ENCODE results near the gene CS.

The CS gene

GRCh38 chr12:56321027-56321426 lies 20.9 kb upstream of the CS start:
- no peak for TF ChIP-seq CTCF (IDR thresholded peaks at IDR 0.05)
- H3K4me2 ChIP-seq (ENCODE audit: low read length) = no peak overlapping the region
- H2AFZ ChIP-seq = no peak overlapping the region
- H3K36me3 ChIP-seq (ENCODE audit: control insufficient read depth, insufficient read depth, low read length) = no peaks in the 10 kb centered on the region
- no peaks in the 10 kb centered on the region for H3K79me2 ChIP-seq
- no peaks in the 10 kb centered on the region for H3K9me3 ChIP-seq (ENCODE audit: control insufficient read depth, low read length)
- H3K4me1 ChIP-seq = peaks cover 3% of the 10 kb centered on the region
- no peaks in the 10 kb centered on the region for H3K27me3 ChIP-seq (ENCODE audit: control insufficient read depth, insufficient read depth, low read length)
- no peak overlapping the region for H3K27ac ChIP-seq
- H3K9ac ChIP-seq = no peak overlapping the region
- H3K4me3 ChIP-seq (ENCODE audit: low read depth, low read length) = no peak overlapping the region

- Histone ChIP-seq H3K27ac (no peak overlapping the region), H3K79me2 (peaks cover 10% of the 10 kb centered on the region), H3K4me1 (peaks cover 10% of the 10 kb centered on the region), H3K36me3 (ENCODE audit: control insufficient read depth, insufficient read depth, low read length) (no peaks in the 10 kb centered on the region), H3K9ac (no peak overlapping the region), H3K4me3 (ENCODE audit: low read depth, low read length) (no peak overlapping the region), H2AFZ (no peak overlapping the region), H3K4me2 (ENCODE audit: low read length) (no peak overlapping the region), H3K27me3 (ENCODE audit: control insufficient read depth, insufficient read depth, low read length) (no peaks in the 10 kb centered on the region), H3K9me3 (ENCODE audit: control insufficient read depth, low read length) (no peaks in the 10 kb centered on the region)
- TF ChIP-seq CTCF (IDR thresholded peaks at IDR 0.05) = no peak
These were observed 17.5 kb upstream of the CS start for GRCh38 chr12:56317675-56318074.

- H3K4me1 ChIP-seq = peaks cover 10% of the 10 kb centered on the region
- H3K27me3 ChIP-seq (ENCODE audit: control insufficient read depth, insufficient read depth, low read length) = no peaks in the 10 kb centered on the region
- peak within 1 kb of the TSS; percentile 98 for H3K4me2 ChIP-seq (ENCODE audit: low read length)
- peak within 1 kb of the TSS; percentile 74 for H3K9ac ChIP-seq
- peaks cover 10% of the 10 kb centered on the region for H3K79me2 ChIP-seq
- H3K27ac ChIP-seq = peak within 1 kb of the TSS; percentile 96
- H3K4me3 ChIP-seq (ENCODE audit: low read depth, low read length) = peak within 1 kb of the TSS; percentile 96
- H3K36me3 ChIP-seq (ENCODE audit: control insufficient read depth, insufficient read depth, low read length) = no peaks in the 10 kb centered on the region
- H3K9me3 ChIP-seq (ENCODE audit: control insufficient read depth, low read length) = no peaks in the 10 kb centered on the region
- peak within 1 kb of the TSS; percentile 71 for H2AFZ ChIP-seq
- TF ChIP-seq CTCF (IDR thresholded peaks at IDR 0.05) = peak; percentile 31
These were observed 15.7 kb upstream of the CS start, which contains the start of gene CNPY2 for GRCh38 chr12:56315622-56316473. Gene CNPY2, minus strand, starts transcription at chr12:56315988. Its CDS starts 771 bp downstream, at chr12:56315217.

- no peak for TF ChIP-seq CTCF (IDR thresholded peaks at IDR 0.05)
- peak overlapping the region; percentile 96 for H3K4me3 ChIP-seq (ENCODE audit: low read depth, low read length)
- H3K9ac ChIP-seq = peak overlapping the region; percentile 74
- H2AFZ ChIP-seq = peak overlapping the region; percentile 71
- no peaks in the 10 kb centered on the region for H3K9me3 ChIP-seq (ENCODE audit: control insufficient read depth, low read length)
- peak overlapping the region; percentile 98 for H3K4me2 ChIP-seq (ENCODE audit: low read length)
- peaks cover 10% of the 10 kb centered on the region for H3K79me2 ChIP-seq
- H3K4me1 ChIP-seq = peaks cover 10% of the 10 kb centered on the region
- peak overlapping the region; percentile 96 for H3K27ac ChIP-seq
- no peaks in the 10 kb centered on the region for H3K27me3 ChIP-seq (ENCODE audit: control insufficient read depth, insufficient read depth, low read length)
- no peaks in the 10 kb centered on the region for H3K36me3 ChIP-seq (ENCODE audit: control insufficient read depth, insufficient read depth, low read length)
These were observed 15.1 kb upstream of the CS start for GRCh38 chr12:56315249-56315621.

- Histone ChIP-seq H3K4me3 (ENCODE audit: low read depth, low read length) (no peak overlapping the region), H2AFZ (no peak overlapping the region), H3K27me3 (ENCODE audit: control insufficient read depth, insufficient read depth, low read length) (no peaks in the 10 kb centered on the region), H3K27ac (no peak overlapping the region), H3K4me1 (peaks cover 7% of the 10 kb centered on the region), H3K9me3 (ENCODE audit: control insufficient read depth, low read length) (no peaks in the 10 kb centered on the region), H3K79me2 (peaks cover 12% of the 10 kb centered on the region), H3K4me2 (ENCODE audit: low read length) (no peak overlapping the region), H3K36me3 (ENCODE audit: control insufficient read depth, insufficient read depth, low read length) (no peaks in the 10 kb centered on the region), H3K9ac (no peak overlapping the region)
- no peak for TF ChIP-seq CTCF (IDR thresholded peaks at IDR 0.05)
These were observed 10.9 kb upstream of the CS start for GRCh38 chr12:56311003-56311402.
